Keratinocyte (primary cell): ENCODE results near the gene TPRG1L. TPM values are rescaled to one million over a fixed set of nuclear protein-coding genes. Genes with fewer than 3 reads are reported as not detected.

Experiments
- DNase-seq: peaks from one replicate; pipeline ENCODE4 v3.0.0-alpha.2; 2011; ENCODE audit warnings: low read depth, missing footprints, low spot score
- FAIRE-seq: peaks from 2 replicates; lab custom pipeline; 2011; peaks lifted over from hg19 to GRCh38; lab: Jason Lieb, UNC
- H2AFZ ChIP-seq: 2 replicates; pipeline ENCODE4 v1.6.0; 2012; ENCODE audit warnings: low read length, control low read depth, inconsistent platforms; ENCODE audit not compliant: control insufficient read depth
- H3K27ac ChIP-seq: 2 replicates; pipeline ENCODE4 v1.5.1; 2011; ENCODE audit warnings: low read length; ENCODE audit not compliant: control insufficient read depth, insufficient read depth
- H3K27me3 ChIP-seq: 3 replicates; pipeline ENCODE4 v1.6.0; 2011; ENCODE audit warnings: low read length; ENCODE audit not compliant: control insufficient read depth, insufficient read depth; ENCODE audit errors: extremely low read depth
- H3K36me3 ChIP-seq, 2 experiments: 2 replicates in 1 of 2; 3 replicates in 1 of 2; pipeline ENCODE4 v1.5.1; 2011; ENCODE audit warnings: low read length in 2 of 2, mild to moderate bottlenecking in 1 of 2; ENCODE audit not compliant: control insufficient read depth in 2 of 2, insufficient read depth in 2 of 2; ENCODE audit errors: extremely low read depth in 1 of 2
- H3K4me1 ChIP-seq: 3 replicates; pipeline ENCODE4 v1.5.1; 2011; ENCODE audit warnings: low read length; ENCODE audit not compliant: control insufficient read depth, insufficient read depth; ENCODE audit errors: extremely low read depth
- H3K4me2 ChIP-seq: 3 replicates; pipeline ENCODE4 v1.6.0; 2011; ENCODE audit warnings: low read depth, low read length; ENCODE audit not compliant: control insufficient read depth, insufficient read depth; ENCODE audit errors: extremely low read depth
- H3K4me3 ChIP-seq, 3 experiments: fragments of 200-600 bp in 1 of 3; sonication (generic) in 1 of 3; 2 replicates in 2 of 3; 3 replicates in 1 of 3; pipeline ENCODE4 v1.5.1; 2011 to 2016; ENCODE audit warnings: low read length in 3 of 3, mild to moderate bottlenecking in 3 of 3, control low read depth in 2 of 3, inconsistent platforms in 1 of 3, low read depth in 1 of 3, mixed read lengths in 1 of 3, mixed run types in 1 of 3, moderate library complexity in 1 of 3; ENCODE audit not compliant: control insufficient read depth in 2 of 3, insufficient read depth in 2 of 3; ENCODE audit errors: extremely low read depth in 1 of 3
- H3K79me2 ChIP-seq: 2 replicates; pipeline ENCODE4 v1.6.0; 2012; ENCODE audit warnings: low read length; ENCODE audit not compliant: control insufficient read depth, insufficient read depth
- H3K9ac ChIP-seq: 3 replicates; pipeline ENCODE4 v1.6.0; 2011; ENCODE audit warnings: low read length; ENCODE audit not compliant: control insufficient read depth, insufficient read depth; ENCODE audit errors: extremely low read depth
- H3K9me1 ChIP-seq: 3 replicates; pipeline ENCODE4 v1.6.0; 2011; ENCODE audit warnings: low read length; ENCODE audit not compliant: control insufficient read depth, insufficient read depth; ENCODE audit errors: extremely low read depth
- H3K9me3 ChIP-seq: 2 replicates; pipeline ENCODE4 v1.5.1; 2012; ENCODE audit warnings: low read depth, low read length; ENCODE audit not compliant: control insufficient read depth
- H4K20me1 ChIP-seq: 3 replicates; pipeline ENCODE4 v1.6.0; 2011; ENCODE audit warnings: low read length; ENCODE audit not compliant: control insufficient read depth, insufficient read depth; ENCODE audit errors: extremely low read depth
- CTCF ChIP-seq, 3 experiments: IDR thresholded peaks in 1 of 3; conservative IDR thresholded peaks in 1 of 3; optimal IDR thresholded peaks in 1 of 3; 2 replicates in 2 of 3; 3 replicates in 1 of 3; pipeline versions ENCODE3 to v1.5.1; 2011; ENCODE audit warnings: low read length in 3 of 3, mild to moderate bottlenecking in 3 of 3, moderate library complexity in 2 of 3, control low read depth in 1 of 3, inconsistent platforms in 1 of 3; ENCODE audit not compliant: insufficient read depth in 2 of 3; ENCODE audit errors: extremely low read depth in 1 of 3
- EZH2 ChIP-seq: IDR thresholded peaks from one replicate; pipeline ENCODE4 v1.6.1; 2012; ENCODE audit warnings: inconsistent platforms, mild to moderate bottlenecking, low read length, moderate library complexity
- dilution Hi-C: fragments of 300-500 bp; cut with MboI; formaldehyde crosslinking; loops from one replicate; pipeline ENCODE4 v1.7.0; 2020; ENCODE audit warnings: low sequenced_read_pairs; ENCODE audit not compliant: extremely low pct_ligation_motif_present
- polyA plus RNA-seq, 5 experiments: library from polyadenylated mRNA; depleted of rRNA in 3 of 5; stranded (reverse) in 3 of 5; stranded (forward) in 1 of 5; unstranded in 1 of 5; fragments of >200 nt; gene quantifications; 1 replicate in 1 of 5; 2 replicates in 3 of 5; 3 replicates in 1 of 5; pipeline versions ENCODE4 v1.2.1 to v1.2.3, GENCODE V29; 2011 to 2012; ENCODE audit warnings: missing spikeins in 2 of 5, low read depth in 1 of 5, low replicate concordance in 1 of 5

The TPRG1L gene
- polyA plus RNA-seq, 1 donor (not counting 4 experiments of a cell fraction or from before 2014, with no cell fraction given), result 57.4 TPM

GRCh38 chr1:3668585-3669300, 43.9 kb downstream of the TPRG1L start:
- no peak for TF ChIP-seq EZH2
- TF ChIP-seq CTCF (optimal IDR thresholded peaks at IDR 0.05 in 1 of 3, IDR thresholded peaks at IDR 0.05 in 1 of 3, conservative IDR thresholded peaks at IDR 0.05 in 1 of 3; ENCODE audit: extremely low read depth in 1 of 3, insufficient read depth in 2 of 3, low read length in 3 of 3), result no peak
- Histone ChIP-seq H3K9me1 (no peaks in the 10 kb centered on the region), H3K4me3 (no peak overlapping the region), H3K9me3 (no peaks in the 10 kb centered on the region), H3K9ac (no peak overlapping the region), H3K79me2 (no peaks in the 10 kb centered on the region), H3K4me1 (peaks cover 15% of the 10 kb centered on the region), H3K27ac (no peak overlapping the region), H3K4me2 (no peak overlapping the region), H3K27me3 (peaks cover 13% of the 10 kb centered on the region), H4K20me1 (no peaks in the 10 kb centered on the region), H3K36me3 (no peaks in the 10 kb centered on the region), H2AFZ (no peak overlapping the region)
- dilution Hi-C loops, result no loop called here
- DNase-seq, result no peak
- no peak for FAIRE-seq

- no peak for DNase-seq
- FAIRE-seq, result no peak
- dilution Hi-C loops, result no loop called here
- Histone ChIP-seq H4K20me1 (no peaks in the 10 kb centered on the region), H3K4me2 (no peak overlapping the region), H3K9me1 (no peaks in the 10 kb centered on the region), H3K4me3 (no peak overlapping the region), H3K27ac (no peak overlapping the region), H3K4me1 (peaks cover 15% of the 10 kb centered on the region), H3K27me3 (peaks cover 13% of the 10 kb centered on the region), H3K36me3 (no peaks in the 10 kb centered on the region), H2AFZ (no peak overlapping the region), H3K9ac (no peak overlapping the region), H3K79me2 (no peaks in the 10 kb centered on the region), H3K9me3 (no peaks in the 10 kb centered on the region)
- TF ChIP-seq CTCF (optimal IDR thresholded peaks at IDR 0.05 in 1 of 3, IDR thresholded peaks at IDR 0.05 in 1 of 3, conservative IDR thresholded peaks at IDR 0.05 in 1 of 3; ENCODE audit: extremely low read depth in 1 of 3, insufficient read depth in 2 of 3, low read length in 3 of 3) (no peak), EZH2 (no peak)
Observed at GRCh38 chr1:3669421-3669821, 44.6 kb downstream of the TPRG1L start.
